SK-MEL-5 (cell line): ENCODE results near the gene RAMP2. TPM values are rescaled to one million over a fixed set of nuclear protein-coding genes. Genes with fewer than 3 reads are reported as not detected.

ENCODE experiments used
- DNase-seq: peaks from one replicate; pipeline ENCODE4 v3.0.0-alpha.2; 2016; ENCODE audit warnings: low read depth, low spot score
- in situ Hi-C: cut with HindIII; loops from 2 replicates; pipeline ENCODE4 v1.10.0; 2016; ENCODE audit warnings: low sequenced_read_pairs, high pct_unique_total_duplicates, low pct_unique_long_range_greater_than_20kb
- small RNA-seq, 2 experiments: library from RNA; depleted of rRNA; stranded (forward); fragments of <200 nt; gene quantifications; one replicate each; pipeline ENCODE3, GENCODE V24; 2014
- total RNA-seq: library from RNA; depleted of rRNA; stranded (reverse); fragments of >200 nt; shearing (Covaris generic); gene quantifications from 2 replicates; pipeline ENCODE4 v1.2.3, GENCODE V29; 2014; rRNA removed

RAMP2 gene
- total RNA-seq, 1 experiment from 2014 or later = not detected

DNA sequence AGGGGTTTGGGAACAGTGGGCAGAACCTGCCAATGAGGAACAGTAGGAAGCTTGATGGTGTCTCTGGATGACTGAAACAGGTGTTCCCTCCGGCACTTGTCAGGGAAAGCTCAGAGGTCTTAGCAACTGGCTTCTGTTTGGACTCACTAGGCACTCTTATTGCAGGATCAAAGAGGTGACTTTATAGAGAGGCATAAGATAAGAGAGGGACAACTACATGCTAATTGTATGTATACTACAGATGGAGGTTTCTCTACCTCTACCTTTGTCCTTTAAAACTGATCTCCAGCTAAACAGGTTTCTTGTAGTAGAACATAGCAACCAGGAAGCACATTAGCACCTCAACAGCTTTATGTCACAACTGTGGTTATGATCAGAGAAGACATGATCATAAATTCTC, 45.2 kb downstream of the RAMP2 start:
- no peak for DNase-seq
- in situ Hi-C loops = no loop called here

DNA sequence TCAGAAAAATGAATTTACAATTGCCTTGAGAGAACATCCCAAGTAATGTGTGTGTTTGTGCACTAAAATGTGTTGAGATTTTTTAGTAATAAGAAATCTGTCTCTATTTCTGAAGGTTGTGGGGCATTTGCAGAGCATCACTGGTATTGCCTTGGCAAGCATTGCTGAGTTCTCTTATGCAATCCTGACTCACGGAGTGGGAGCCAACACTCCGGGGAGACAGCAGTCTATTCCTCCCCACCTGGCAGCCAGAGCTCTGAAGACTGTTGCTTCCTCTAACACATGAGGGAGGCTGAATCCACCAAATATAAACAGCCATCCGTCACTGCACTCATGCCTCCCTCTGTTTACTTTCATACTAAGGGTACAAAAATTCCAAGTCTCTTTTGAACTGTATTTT, 48.2 kb downstream of the RAMP2 start:
- in situ Hi-C loops = no loop called here
- DNase-seq = no peak

Small RNAs within 50 kb of the gene (small RNA-seq; reads per million reads assigned to genes)
- 0 reads per million in 2 experiments for gene HMGN2P15

Other genes with a start within 250 kb of the RAMP2 start
- gene NAGLU, start 225.0 kb upstream of the RAMP2 start, total RNA-seq = 75.8 and 91.8 TPM in 2 replicates
- gene HSD17B1, start 208.3 kb upstream of the RAMP2 start, total RNA-seq = 0.82 and 0.88 TPM in 2 replicates
- gene COASY, start 199.1 kb upstream of the RAMP2 start, total RNA-seq = 23.6 and 27.6 TPM in 2 replicates
- 44.6 and 50.6 TPM in 2 replicates for gene MLX, start 194.1 kb upstream of the RAMP2 start, total RNA-seq
- 8.0 and 8.5 TPM in 2 replicates for gene PSMC3IP, start 183.5 kb upstream of the RAMP2 start, total RNA-seq
- gene RETREG3, start 151.9 kb upstream of the RAMP2 start, total RNA-seq = 55.6 and 56.3 TPM in 2 replicates
- gene TUBG1, start 151.5 kb upstream of the RAMP2 start, total RNA-seq = 51.7 and 52.1 TPM in 2 replicates
- 8.7 and 9.9 TPM in 2 replicates for gene TUBG2, start 101.9 kb upstream of the RAMP2 start, total RNA-seq
- gene PLEKHH3, start 84.2 kb upstream of the RAMP2 start, total RNA-seq = 10.1 and 11.1 TPM in 2 replicates
- 0.43 and 0.63 TPM in 2 replicates for gene CCR10, start 79.4 kb upstream of the RAMP2 start, total RNA-seq
- gene CNTNAP1, start 78.7 kb upstream of the RAMP2 start, total RNA-seq = 2.5 and 4.6 TPM in 2 replicates
- gene EZH1, start 16.2 kb upstream of the RAMP2 start, total RNA-seq = 14.4 and 15.4 TPM in 2 replicates
- gene VPS25, start 12.2 kb downstream of the RAMP2 start, total RNA-seq = 125 and 127 TPM in 2 replicates
- 0.21 and 0.53 TPM in 2 replicates for gene WNK4, start 19.4 kb downstream of the RAMP2 start, total RNA-seq
- gene COA3, start 37.5 kb downstream of the RAMP2 start, total RNA-seq = 123 and 145 TPM in 2 replicates
- 0.05 and 0.37 TPM in 2 replicates for gene CNTD1, start 37.6 kb downstream of the RAMP2 start, total RNA-seq
- 149 and 159 TPM in 2 replicates for gene BECN1, start 63.1 kb downstream of the RAMP2 start, total RNA-seq
- 139 and 154 TPM in 2 replicates for gene PSME3, start 72.2 kb downstream of the RAMP2 start, total RNA-seq
- 0.26 and 0.69 TPM in 2 replicates for gene AOC2, start 83.4 kb downstream of the RAMP2 start, total RNA-seq
- gene AOC3, start 90.0 kb downstream of the RAMP2 start, total RNA-seq = 0.26 TPM in 1 of 2 replicates, not detected in the other
- not detected in 2 replicates for gene G6PC1, start 139.6 kb downstream of the RAMP2 start, total RNA-seq
- gene AARSD1, start 203.2 kb downstream of the RAMP2 start, total RNA-seq = 24.3 and 26.7 TPM in 2 replicates
- 0.42 TPM in 1 of 2 replicates, not detected in the other for gene PTGES3L, start 218.9 kb downstream of the RAMP2 start, total RNA-seq
- 6.2 and 7.2 TPM in 2 replicates for gene RUNDC1, start 219.3 kb downstream of the RAMP2 start, total RNA-seq
- gene RPL27, start 237.2 kb downstream of the RAMP2 start, total RNA-seq = 2,384 and 3,000 TPM in 2 replicates
- 55.8 and 63.1 TPM in 2 replicates for gene IFI35, start 245.6 kb downstream of the RAMP2 start, total RNA-seq